ENCODE data around the gene FAM168A. TPM values are rescaled to one million over a fixed set of nuclear protein-coding genes. Genes with fewer than 3 reads are reported as not detected.

Gene FAM168A
- total and polyA plus RNA-seq, 2 donors (not counting 1 experiment from before 2014, with no cell fraction given), result 16.3 to 23.8 TPM

DNA sequence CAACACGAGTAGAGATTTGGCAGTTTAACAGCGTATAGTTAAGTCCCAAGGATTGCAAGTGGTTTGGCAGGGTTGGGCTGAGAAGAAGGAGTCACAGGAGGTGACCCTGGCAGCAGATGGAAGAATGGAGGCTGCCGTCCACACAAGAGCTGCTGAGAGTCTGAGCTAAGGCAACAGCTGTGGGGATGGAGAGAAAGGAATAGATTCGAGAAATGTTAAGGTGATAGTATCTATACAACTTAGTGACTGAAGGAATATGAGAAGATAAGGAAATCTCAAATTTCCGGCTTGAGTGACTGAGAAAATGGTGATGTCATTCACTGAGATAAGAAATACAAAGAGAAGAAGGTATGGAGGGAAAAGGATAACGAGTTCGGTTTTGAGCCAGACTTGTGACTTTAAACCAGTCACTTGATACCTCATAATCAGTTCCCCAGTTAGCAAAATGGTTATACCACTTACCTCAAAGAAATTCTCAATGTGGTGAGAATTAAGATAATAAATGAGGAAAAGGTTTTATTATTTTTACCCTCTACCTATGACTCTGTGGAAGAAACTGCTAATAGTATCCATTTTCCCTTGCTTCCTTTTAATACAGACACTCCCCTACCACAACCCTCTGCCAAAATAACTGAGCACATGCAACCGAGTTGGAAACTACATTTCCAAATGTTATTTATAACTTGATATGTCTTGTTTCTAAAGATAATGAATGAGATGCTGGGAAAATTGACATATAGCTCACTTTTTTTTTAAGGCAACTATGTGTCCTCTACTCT, 30.7 kb downstream of the FAM168A start:
- peaks cover 2% of the 10 kb centered on the region for H3K4me1 ChIP-seq (ENCODE audit: control insufficient read depth, extremely low read depth, insufficient read depth, low read length)
- H3K9me3 ChIP-seq (ENCODE audit: control insufficient read depth, insufficient read depth, low read depth, low read length), result no peaks in the 10 kb centered on the region
- no peak overlapping the region for H3K27ac ChIP-seq (ENCODE audit: insufficient read depth, low read length)
- TF ChIP-seq, protein P1, sequence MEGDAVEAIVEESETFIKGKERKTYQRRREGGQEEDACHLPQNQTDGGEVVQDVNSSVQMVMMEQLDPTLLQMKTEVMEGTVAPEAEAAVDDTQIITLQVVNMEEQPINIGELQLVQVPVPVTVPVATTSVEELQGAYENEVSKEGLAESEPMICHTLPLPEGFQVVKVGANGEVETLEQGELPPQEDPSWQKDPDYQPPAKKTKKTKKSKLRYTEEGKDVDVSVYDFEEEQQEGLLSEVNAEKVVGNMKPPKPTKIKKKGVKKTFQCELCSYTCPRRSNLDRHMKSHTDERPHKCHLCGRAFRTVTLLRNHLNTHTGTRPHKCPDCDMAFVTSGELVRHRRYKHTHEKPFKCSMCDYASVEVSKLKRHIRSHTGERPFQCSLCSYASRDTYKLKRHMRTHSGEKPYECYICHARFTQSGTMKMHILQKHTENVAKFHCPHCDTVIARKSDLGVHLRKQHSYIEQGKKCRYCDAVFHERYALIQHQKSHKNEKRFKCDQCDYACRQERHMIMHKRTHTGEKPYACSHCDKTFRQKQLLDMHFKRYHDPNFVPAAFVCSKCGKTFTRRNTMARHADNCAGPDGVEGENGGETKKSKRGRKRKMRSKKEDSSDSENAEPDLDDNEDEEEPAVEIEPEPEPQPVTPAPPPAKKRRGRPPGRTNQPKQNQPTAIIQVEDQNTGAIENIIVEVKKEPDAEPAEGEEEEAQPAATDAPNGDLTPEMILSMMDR (conservative IDR thresholded peaks at IDR 0.05 in 1 of 2, IDR thresholded peaks at IDR 0.05 in 1 of 2; ENCODE audit: low read depth in 1 of 2, low read length in 2 of 2), result no peak
- TF ChIP-seq EZH2 (IDR thresholded peaks at IDR 0.05; ENCODE audit: low read length, missing control alignments), result no peak
- no peak overlapping the region for H3K4me3 ChIP-seq (replicated peaks in 1 of 4; ENCODE audit: control extremely low read depth in 1 of 4, insufficient read depth in 1 of 4, low read depth in 3 of 4, low read length in 4 of 4)
- H2AFZ ChIP-seq (ENCODE audit: low read length), result no peak overlapping the region
- peak in 1 of 2 donors; percentile 32 for DNase-seq (ENCODE audit: low read depth in 2 of 2)
- no peaks in the 10 kb centered on the region for H3K79me2 ChIP-seq (ENCODE audit: control insufficient read depth, insufficient read depth, low read length)
- H3K4me2 ChIP-seq (ENCODE audit: extremely low read depth, insufficient read depth, low read length), result no peak overlapping the region
- H4K20me1 ChIP-seq (ENCODE audit: control insufficient read depth, extremely low read depth, insufficient read depth, low read length), result no peaks in the 10 kb centered on the region
- H3K36me3 ChIP-seq (ENCODE audit: control insufficient read depth, insufficient read depth, low read length), result no peaks in the 10 kb centered on the region
- H3K27me3 ChIP-seq (ENCODE audit: control insufficient read depth, insufficient read depth, low read length), result no peaks in the 10 kb centered on the region
- no peak overlapping the region for H3K9ac ChIP-seq (ENCODE audit: insufficient read depth, low read length)

DNA sequence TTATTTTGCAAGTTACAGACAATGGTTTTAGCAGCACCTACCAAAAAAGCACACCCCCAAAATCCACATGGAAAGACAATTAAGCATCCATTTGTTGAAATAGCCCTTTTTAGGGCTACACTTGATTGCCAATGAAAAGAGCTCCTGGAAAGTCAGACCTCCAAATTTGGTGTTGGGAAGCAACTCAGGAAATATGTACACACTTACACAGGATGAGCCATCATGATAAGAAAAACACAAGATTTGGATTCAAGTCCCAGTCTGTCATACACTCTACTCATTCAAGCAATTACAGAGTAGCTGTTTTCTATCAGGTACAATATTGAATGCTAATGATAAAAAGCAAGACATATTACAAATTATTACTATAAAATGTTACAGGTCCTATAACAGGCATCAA, 31.5 kb downstream of the FAM168A start:
- Histone ChIP-seq H2AFZ (ENCODE audit: low read length) (no peak overlapping the region), H3K9me3 (ENCODE audit: control insufficient read depth, insufficient read depth, low read depth, low read length) (no peaks in the 10 kb centered on the region), H3K27me3 (ENCODE audit: control insufficient read depth, insufficient read depth, low read length) (no peaks in the 10 kb centered on the region), H4K20me1 (ENCODE audit: control insufficient read depth, extremely low read depth, insufficient read depth, low read length) (no peaks in the 10 kb centered on the region), H3K36me3 (ENCODE audit: control insufficient read depth, insufficient read depth, low read length) (no peaks in the 10 kb centered on the region), H3K79me2 (ENCODE audit: control insufficient read depth, insufficient read depth, low read length) (no peaks in the 10 kb centered on the region), H3K27ac (ENCODE audit: insufficient read depth, low read length) (no peak overlapping the region), H3K4me3 (replicated peaks in 1 of 4; ENCODE audit: control extremely low read depth in 1 of 4, insufficient read depth in 1 of 4, low read depth in 3 of 4, low read length in 4 of 4) (no peak overlapping the region), H3K9ac (ENCODE audit: insufficient read depth, low read length) (no peak overlapping the region), H3K4me1 (ENCODE audit: control insufficient read depth, extremely low read depth, insufficient read depth, low read length) (peaks cover 2% of the 10 kb centered on the region), H3K4me2 (ENCODE audit: extremely low read depth, insufficient read depth, low read length) (no peak overlapping the region)
- peak in 1 of 2 donors; percentile 25 for DNase-seq (ENCODE audit: low read depth in 2 of 2)
- TF ChIP-seq, protein P1 (conservative IDR thresholded peaks at IDR 0.05 in 1 of 2, IDR thresholded peaks at IDR 0.05 in 1 of 2; ENCODE audit: low read depth in 1 of 2, low read length in 2 of 2), result no peak
- TF ChIP-seq EZH2 (IDR thresholded peaks at IDR 0.05; ENCODE audit: low read length, missing control alignments), result no peak

DNA sequence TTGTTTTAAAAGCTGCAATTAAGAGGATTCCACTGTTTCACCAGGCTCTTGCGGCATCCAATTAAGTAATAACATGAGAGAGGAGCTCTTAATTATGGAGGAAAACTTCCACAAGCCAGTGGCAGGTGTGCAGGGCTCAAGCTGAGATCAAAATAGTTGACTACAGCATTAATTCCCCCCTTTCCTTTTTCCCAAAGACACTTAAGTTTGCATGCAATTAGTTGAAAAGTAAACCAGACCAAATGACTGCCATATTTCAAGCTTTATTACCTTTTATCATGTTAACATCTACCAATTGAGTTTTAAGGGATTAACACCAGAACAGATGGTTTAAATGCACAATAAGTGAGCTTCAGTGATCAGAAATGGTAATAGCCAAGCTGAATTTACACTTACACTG, 32.1 kb downstream of the FAM168A start:
- no peak for DNase-seq (ENCODE audit: low read depth in 2 of 2)
- Histone ChIP-seq H3K27me3 (ENCODE audit: control insufficient read depth, insufficient read depth, low read length) (no peaks in the 10 kb centered on the region), H3K4me3 (replicated peaks in 1 of 4; ENCODE audit: control extremely low read depth in 1 of 4, insufficient read depth in 1 of 4, low read depth in 3 of 4, low read length in 4 of 4) (no peak overlapping the region), H2AFZ (ENCODE audit: low read length) (no peak overlapping the region), H3K36me3 (ENCODE audit: control insufficient read depth, insufficient read depth, low read length) (no peaks in the 10 kb centered on the region), H3K4me1 (ENCODE audit: control insufficient read depth, extremely low read depth, insufficient read depth, low read length) (peaks cover 2% of the 10 kb centered on the region), H4K20me1 (ENCODE audit: control insufficient read depth, extremely low read depth, insufficient read depth, low read length) (no peaks in the 10 kb centered on the region), H3K27ac (ENCODE audit: insufficient read depth, low read length) (no peak overlapping the region), H3K4me2 (ENCODE audit: extremely low read depth, insufficient read depth, low read length) (no peak overlapping the region), H3K79me2 (ENCODE audit: control insufficient read depth, insufficient read depth, low read length) (no peaks in the 10 kb centered on the region), H3K9ac (ENCODE audit: insufficient read depth, low read length) (no peak overlapping the region), H3K9me3 (ENCODE audit: control insufficient read depth, insufficient read depth, low read depth, low read length) (no peaks in the 10 kb centered on the region)
- TF ChIP-seq, protein P1 (conservative IDR thresholded peaks at IDR 0.05 in 1 of 2, IDR thresholded peaks at IDR 0.05 in 1 of 2; ENCODE audit: low read depth in 1 of 2, low read length in 2 of 2), result no peak
- TF ChIP-seq EZH2 (IDR thresholded peaks at IDR 0.05; ENCODE audit: low read length, missing control alignments), result no peak
